LHCN-M2 (cell line): Measurements from ENCODE around the gene MCMBP. TPM values are rescaled to one million over a fixed set of nuclear protein-coding genes. Genes with fewer than 3 reads are reported as not detected.

Source experiments
- DNase-seq: peaks from one replicate; pipeline ENCODE4 v3.0.0-alpha.2; 2012; ENCODE audit warnings: low read depth
- total RNA-seq: library from RNA; depleted of rRNA; stranded (reverse); fragments of >200 nt; gene quantifications from 2 replicates; pipeline ENCODE4 v1.2.3, GENCODE V29; 2014; rRNA removed

Gene MCMBP
- total RNA-seq, 1 experiment from 2014 or later, result 80.1 TPM

DNA sequence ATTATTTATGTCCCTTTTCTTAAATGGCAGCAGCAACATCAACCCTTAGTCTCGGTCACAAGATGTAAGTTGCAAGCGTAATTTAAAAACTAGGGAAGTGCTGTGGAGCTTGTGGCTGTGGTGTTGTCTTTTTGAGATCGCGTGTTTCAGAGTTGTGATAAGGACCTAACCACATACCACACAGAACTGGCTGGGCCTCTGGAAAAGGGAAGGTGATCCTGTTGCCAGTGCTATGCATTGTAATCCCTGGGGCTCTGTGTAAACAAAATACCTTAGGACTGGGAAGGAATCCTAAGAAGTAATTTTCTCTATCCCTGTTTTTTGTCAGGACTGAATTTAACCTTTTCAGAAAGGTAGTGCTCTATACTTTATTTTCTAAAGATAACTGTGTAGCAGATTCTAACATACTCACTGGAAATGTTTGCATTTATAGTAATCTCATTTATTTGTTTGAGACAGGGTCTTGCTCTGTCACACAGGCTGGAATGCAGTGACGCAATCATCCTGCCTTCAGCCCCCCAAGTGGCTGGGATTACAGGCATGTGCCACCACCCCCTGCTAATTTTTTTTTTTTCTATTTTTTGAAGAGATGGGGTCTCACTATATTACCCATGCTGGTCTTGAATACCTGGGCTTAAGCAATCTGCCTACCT is 86.4 kb downstream of the MCMBP start:
- peak; percentile 29 for DNase-seq

GRCh38 chr10:119784340-119785067 is 88.1 kb downstream of the MCMBP start:
- DNase-seq, result peak; percentile 12

DNA sequence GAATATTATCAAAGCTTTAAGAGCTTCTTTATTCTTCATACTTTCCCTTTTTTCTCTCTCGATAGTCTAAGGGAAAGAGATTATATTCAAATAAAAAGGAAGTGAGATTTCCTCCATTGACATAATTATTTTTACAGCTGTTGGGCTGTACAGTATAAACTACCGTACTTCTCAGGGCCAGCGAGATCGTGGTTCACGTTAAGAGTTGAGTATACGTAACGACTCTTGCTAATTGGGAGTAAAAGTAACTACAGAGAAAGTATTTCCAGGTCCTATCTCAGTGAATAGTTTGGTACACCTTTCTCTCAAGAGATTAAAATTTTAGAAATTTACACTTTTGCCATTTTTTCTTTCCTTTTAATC is 89.0 kb downstream of the MCMBP start:
- DNase-seq, result no peak

GRCh38 chr10:119782981-119783664 is 89.5 kb downstream of the MCMBP start:
- no peak for DNase-seq

GRCh38 chr10:119781498-119781897 is 91.1 kb downstream of the MCMBP start:
- DNase-seq, result no peak

- DNase-seq, result no peak
These were observed 91.7 kb downstream of the MCMBP start for GRCh38 chr10:119780879-119781480.

Other genes with a start within 250 kb of the MCMBP start
- 26.5 and 27.3 TPM in 2 replicates for gene BAG3, start 221.5 kb downstream of the MCMBP start, total RNA-seq
- 17.1 and 18.5 TPM in 2 replicates for gene INPP5F, start 146.8 kb downstream of the MCMBP start, total RNA-seq
- 24.2 and 28.5 TPM in 2 replicates for gene SEC23IP, start 19.9 kb upstream of the MCMBP start, total RNA-seq